Neural cell (in vitro differentiated cells): ENCODE measurements around the gene VPS72.

Source experiments
- EP300 ChIP-seq: fragments of 450-650 bp; conservative IDR thresholded peaks from 2 replicates; pipeline ENCODE4 v1.6.1; 2014; ENCODE audit warnings: antibody characterized with exemption, mild to moderate bottlenecking, moderate library complexity; ENCODE audit not compliant: poor library complexity, severe bottlenecking
- EZH2 ChIP-seq: fragments of 200-600, 300-800 bp; shearing (Covaris generic), sonication (generic); IDR thresholded peaks from 2 replicates; pipeline ENCODE4 v1.6.1; 2014; ENCODE audit warnings: antibody characterized with exemption, low read length, borderline replicate concordance, mild to moderate bottlenecking; ENCODE audit not compliant: insufficient read depth, poor library complexity, severe bottlenecking
- POLR2AphosphoS5 ChIP-seq: IDR thresholded peaks from 2 replicates; pipeline ENCODE4 v1.6.1; 2012
- RAD21 ChIP-seq: fragments of 450-650 bp; conservative IDR thresholded peaks from 2 replicates; pipeline ENCODE4 v1.6.1; 2014; ENCODE audit warnings: antibody characterized with exemption, mild to moderate bottlenecking, moderate library complexity
- SMC3 ChIP-seq: fragments of 450-650 bp; conservative IDR thresholded peaks from 2 replicates; pipeline ENCODE4 v1.6.1; 2014; ENCODE audit warnings: antibody characterized with exemption, mild to moderate bottlenecking, moderate library complexity; ENCODE audit not compliant: poor library complexity
- TF ChIP-seq, protein P1 (sequence below): fragments of 450-650 bp; IDR thresholded peaks from 2 replicates; pipeline ENCODE4 v1.5.1; 2014; ENCODE audit warnings: antibody characterized with exemption, mild to moderate bottlenecking, moderate library complexity; ENCODE audit not compliant: poor library complexity, severe bottlenecking

DNA sequence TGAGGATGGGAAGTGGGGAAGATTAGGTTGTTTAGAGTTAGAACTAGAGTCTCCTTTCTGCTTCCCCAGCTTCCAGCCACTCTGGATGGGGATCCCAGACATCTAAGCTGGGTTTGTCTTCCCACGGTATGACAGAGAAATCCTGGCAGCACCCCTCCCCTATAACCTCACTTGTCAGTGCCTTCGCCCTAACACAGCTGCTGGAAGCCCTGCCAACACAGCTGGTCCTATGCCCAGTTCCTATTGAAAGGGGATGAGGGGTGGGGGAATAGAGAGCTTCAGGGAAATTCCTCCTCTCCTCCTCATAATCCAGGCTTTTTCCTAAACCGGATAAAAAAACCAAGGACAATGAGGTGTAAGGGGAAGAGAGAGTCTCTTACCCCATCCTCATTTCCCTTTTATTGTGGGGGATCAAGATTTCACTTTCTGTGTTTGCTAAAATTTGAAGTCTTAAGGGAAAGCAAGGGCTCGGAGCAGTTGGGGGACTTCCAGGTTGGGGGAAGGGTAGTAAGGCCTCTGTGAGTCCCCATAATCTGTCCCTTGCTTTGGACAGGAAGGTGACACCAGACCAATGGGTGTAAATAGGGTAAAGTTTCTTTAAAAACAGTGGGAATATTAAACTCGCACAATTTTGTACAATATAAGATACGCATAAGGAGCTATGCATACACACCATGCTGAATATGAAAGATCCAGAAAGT is 14.8 kb downstream of the VPS72 start:
- TF ChIP-seq, protein P1, sequence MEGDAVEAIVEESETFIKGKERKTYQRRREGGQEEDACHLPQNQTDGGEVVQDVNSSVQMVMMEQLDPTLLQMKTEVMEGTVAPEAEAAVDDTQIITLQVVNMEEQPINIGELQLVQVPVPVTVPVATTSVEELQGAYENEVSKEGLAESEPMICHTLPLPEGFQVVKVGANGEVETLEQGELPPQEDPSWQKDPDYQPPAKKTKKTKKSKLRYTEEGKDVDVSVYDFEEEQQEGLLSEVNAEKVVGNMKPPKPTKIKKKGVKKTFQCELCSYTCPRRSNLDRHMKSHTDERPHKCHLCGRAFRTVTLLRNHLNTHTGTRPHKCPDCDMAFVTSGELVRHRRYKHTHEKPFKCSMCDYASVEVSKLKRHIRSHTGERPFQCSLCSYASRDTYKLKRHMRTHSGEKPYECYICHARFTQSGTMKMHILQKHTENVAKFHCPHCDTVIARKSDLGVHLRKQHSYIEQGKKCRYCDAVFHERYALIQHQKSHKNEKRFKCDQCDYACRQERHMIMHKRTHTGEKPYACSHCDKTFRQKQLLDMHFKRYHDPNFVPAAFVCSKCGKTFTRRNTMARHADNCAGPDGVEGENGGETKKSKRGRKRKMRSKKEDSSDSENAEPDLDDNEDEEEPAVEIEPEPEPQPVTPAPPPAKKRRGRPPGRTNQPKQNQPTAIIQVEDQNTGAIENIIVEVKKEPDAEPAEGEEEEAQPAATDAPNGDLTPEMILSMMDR = no peak
- TF ChIP-seq EZH2 (no peak), EP300 (no peak), POLR2AphosphoS5 (no peak), SMC3 (no peak), RAD21 (no peak)
